MV-4-11 (cell line): ENCODE results near the gene ZSWIM2.
"Not testable (repeated sequence)": the region's sequence is repeated elsewhere in the genome, so short reads cannot be mapped to it uniquely, and the experiment has no call there.

ENCODE experiments used
- DNase-seq: peaks from one replicate; lab custom pipeline; 2025; lab: John Stamatoyannopoulos, UW

ZSWIM2 gene

GRCh38 chr2:186842373-186842772 lies 6.6 kb downstream of the ZSWIM2 start:
- no peak for DNase-seq

GRCh38 chr2:186841940-186842339 lies 7.0 kb downstream of the ZSWIM2 start:
- DNase-seq: no peak

GRCh38 chr2:186835628-186836027 lies 13.3 kb downstream of the ZSWIM2 start:
- DNase-seq: no peak

GRCh38 chr2:186827862-186828492 lies 21.0 kb downstream of the ZSWIM2 start:
- no peak for DNase-seq

GRCh38 chr2:186827411-186827810 lies 21.6 kb downstream of the ZSWIM2 start:
- no peak for DNase-seq

GRCh38 chr2:186822323-186822722 lies 26.6 kb downstream of the ZSWIM2 start:
- no peak for DNase-seq

GRCh38 chr2:186820303-186820702 lies 28.7 kb downstream of the ZSWIM2 start:
- no peak for DNase-seq

- DNase-seq: not testable (repeated sequence)
Observed at GRCh38 chr2:186811760-186812159, 37.2 kb downstream of the ZSWIM2 start.

GRCh38 chr2:186806591-186806990 lies 42.4 kb downstream of the ZSWIM2 start:
- no peak for DNase-seq

GRCh38 chr2:186798604-186799003 lies 50.4 kb downstream of the ZSWIM2 start:
- DNase-seq: not testable (repeated sequence)

GRCh38 chr2:186784930-186785329 lies 64.0 kb downstream of the ZSWIM2 start:
- DNase-seq: no peak

GRCh38 chr2:186783254-186783653 lies 65.7 kb downstream of the ZSWIM2 start:
- DNase-seq: no peak

GRCh38 chr2:186780701-186781316 lies 68.2 kb downstream of the ZSWIM2 start:
- no peak for DNase-seq
